ENCODE measurements around the gene HTR6.

DNA sequence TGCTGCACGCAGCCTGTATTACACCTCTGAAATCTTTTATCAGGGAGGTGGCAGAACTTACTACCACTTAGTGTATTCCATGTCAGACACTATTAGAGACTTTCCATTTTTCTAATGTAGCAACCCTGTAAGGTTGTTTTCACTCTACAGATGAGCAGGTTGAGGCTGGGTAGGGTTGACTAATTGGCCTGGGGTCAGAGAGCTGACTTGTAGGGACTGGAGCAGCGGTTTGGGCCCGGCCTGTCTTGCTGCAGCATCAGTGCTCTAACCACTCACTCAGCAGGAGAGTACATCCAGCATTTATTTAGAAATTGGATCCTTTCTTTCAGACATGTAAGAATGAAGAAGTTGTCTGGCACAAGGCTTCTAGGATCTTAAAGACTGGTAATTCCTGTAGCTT lies 46.2 kb upstream of the HTR6 start:
- TF ChIP-seq, protein P1, sequence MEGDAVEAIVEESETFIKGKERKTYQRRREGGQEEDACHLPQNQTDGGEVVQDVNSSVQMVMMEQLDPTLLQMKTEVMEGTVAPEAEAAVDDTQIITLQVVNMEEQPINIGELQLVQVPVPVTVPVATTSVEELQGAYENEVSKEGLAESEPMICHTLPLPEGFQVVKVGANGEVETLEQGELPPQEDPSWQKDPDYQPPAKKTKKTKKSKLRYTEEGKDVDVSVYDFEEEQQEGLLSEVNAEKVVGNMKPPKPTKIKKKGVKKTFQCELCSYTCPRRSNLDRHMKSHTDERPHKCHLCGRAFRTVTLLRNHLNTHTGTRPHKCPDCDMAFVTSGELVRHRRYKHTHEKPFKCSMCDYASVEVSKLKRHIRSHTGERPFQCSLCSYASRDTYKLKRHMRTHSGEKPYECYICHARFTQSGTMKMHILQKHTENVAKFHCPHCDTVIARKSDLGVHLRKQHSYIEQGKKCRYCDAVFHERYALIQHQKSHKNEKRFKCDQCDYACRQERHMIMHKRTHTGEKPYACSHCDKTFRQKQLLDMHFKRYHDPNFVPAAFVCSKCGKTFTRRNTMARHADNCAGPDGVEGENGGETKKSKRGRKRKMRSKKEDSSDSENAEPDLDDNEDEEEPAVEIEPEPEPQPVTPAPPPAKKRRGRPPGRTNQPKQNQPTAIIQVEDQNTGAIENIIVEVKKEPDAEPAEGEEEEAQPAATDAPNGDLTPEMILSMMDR (conservative IDR thresholded peaks at IDR 0.05), result no peak
- TF ChIP-seq EZH2 (IDR thresholded peaks at IDR 0.05; ENCODE audit: low read depth), result no peak

All from PC-9 (cell line).